Measurements from ENCODE around the gene SH3YL1.

DNA sequence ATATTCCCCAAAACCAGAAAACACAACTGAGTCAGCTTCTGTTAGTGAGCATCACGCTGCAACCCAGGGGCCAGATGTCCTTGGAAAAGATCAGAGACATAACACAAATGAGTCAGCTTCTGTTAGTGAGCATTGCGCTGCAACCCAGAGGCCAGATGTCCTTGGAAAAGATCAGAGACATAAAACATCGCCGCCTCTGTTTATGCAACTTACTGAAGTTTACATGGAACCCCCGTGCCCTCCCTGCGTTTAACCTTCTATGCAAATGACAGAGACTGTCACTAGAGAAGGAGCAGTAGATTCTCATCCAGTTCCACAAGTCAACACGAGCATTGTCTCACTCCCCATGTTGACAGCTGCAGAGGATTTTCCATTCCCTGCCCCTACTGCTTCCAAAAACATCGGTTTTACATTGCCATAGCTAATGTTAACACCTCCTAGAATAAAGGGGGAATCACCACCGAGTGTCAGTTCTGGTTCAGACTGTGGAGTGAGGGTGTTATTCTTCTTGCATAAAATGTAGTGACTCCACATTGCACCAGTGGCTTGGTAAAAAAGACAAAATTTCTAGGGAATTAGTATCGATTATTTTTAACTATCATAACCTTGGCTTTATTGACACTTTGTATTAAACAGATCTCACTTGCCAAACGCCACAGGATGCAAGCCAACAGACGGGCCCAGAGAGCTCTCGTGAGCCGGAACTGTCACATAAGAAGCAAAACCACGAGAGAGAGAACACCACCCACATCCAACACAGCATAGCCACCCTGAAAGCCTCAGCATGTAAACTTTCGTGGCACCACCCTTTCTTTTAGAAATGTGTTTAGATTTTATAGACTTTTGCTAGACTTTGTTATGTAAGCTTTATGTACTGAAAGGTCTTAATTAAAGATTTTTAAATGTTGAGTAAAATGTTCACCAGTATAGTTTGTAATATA lies 87.7 kb downstream of the SH3YL1 start:
- no peak for TF ChIP-seq HOXB13 (CRISPR knock-in tag; IDR thresholded peaks at IDR 0.05; ENCODE audit: low read depth)
- TF ChIP-seq EP300 (IDR thresholded peaks at IDR 0.05) = no peak
- TF ChIP-seq KDM1A (IDR thresholded peaks at IDR 0.05; ENCODE audit: low read depth) = no peak
- TF ChIP-seq RCOR1 (IDR thresholded peaks at IDR 0.05; ENCODE audit: low read depth, low read length) = no peak
- no peak for TF ChIP-seq POLR2A (IDR thresholded peaks at IDR 0.05; ENCODE audit: low read length)
- TF ChIP-seq ZC3H11A (IDR thresholded peaks at IDR 0.05) = no peak
- no peak for TF ChIP-seq MYC (IDR thresholded peaks at IDR 0.05; ENCODE audit: borderline replicate concordance, low read length)
- no peak for TF ChIP-seq JUN (IDR thresholded peaks at IDR 0.05)
- TF ChIP-seq USF2 (IDR thresholded peaks at IDR 0.05) = no peak
- TF ChIP-seq, protein P1, sequence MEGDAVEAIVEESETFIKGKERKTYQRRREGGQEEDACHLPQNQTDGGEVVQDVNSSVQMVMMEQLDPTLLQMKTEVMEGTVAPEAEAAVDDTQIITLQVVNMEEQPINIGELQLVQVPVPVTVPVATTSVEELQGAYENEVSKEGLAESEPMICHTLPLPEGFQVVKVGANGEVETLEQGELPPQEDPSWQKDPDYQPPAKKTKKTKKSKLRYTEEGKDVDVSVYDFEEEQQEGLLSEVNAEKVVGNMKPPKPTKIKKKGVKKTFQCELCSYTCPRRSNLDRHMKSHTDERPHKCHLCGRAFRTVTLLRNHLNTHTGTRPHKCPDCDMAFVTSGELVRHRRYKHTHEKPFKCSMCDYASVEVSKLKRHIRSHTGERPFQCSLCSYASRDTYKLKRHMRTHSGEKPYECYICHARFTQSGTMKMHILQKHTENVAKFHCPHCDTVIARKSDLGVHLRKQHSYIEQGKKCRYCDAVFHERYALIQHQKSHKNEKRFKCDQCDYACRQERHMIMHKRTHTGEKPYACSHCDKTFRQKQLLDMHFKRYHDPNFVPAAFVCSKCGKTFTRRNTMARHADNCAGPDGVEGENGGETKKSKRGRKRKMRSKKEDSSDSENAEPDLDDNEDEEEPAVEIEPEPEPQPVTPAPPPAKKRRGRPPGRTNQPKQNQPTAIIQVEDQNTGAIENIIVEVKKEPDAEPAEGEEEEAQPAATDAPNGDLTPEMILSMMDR (IDR thresholded peaks at IDR 0.05) = no peak
- no peak for TF ChIP-seq BHLHE40 (IDR thresholded peaks at IDR 0.05; ENCODE audit: low read depth, low read length)
- no peak for TF ChIP-seq ZFP36 (IDR thresholded peaks at IDR 0.05; ENCODE audit: borderline replicate concordance, partially characterized antibody)
- TF ChIP-seq ESRRA (IDR thresholded peaks at IDR 0.05; ENCODE audit: borderline replicate concordance, low read length) = no peak
- TF ChIP-seq NFE2L2 (conservative IDR thresholded peaks at IDR 0.05; ENCODE audit: low read length) = no peak
